Liver (tissue), 3 donors: ENCODE data around the gene PHC2.

Source experiments
- CTCF ChIP-seq: fragments of 150-350 bp; IDR thresholded peaks from 2 replicates; pipeline ENCODE4 v1.5.1; 2017; ENCODE audit warnings: improper control_type of control experiment, low read depth, low read length; ENCODE audit not compliant: missing input control
- FOXA1 ChIP-seq: IDR thresholded peaks from 2 replicates; pipeline ENCODE4 v1.6.1; 2016; ENCODE audit warnings: antibody characterized with exemption
- FOXA2 ChIP-seq: IDR thresholded peaks from 2 replicates; pipeline ENCODE4 v1.6.1; 2016; ENCODE audit warnings: antibody characterized with exemption
- GABPA ChIP-seq, 2 donors: IDR thresholded peaks in 1 of 2; conservative IDR thresholded peaks in 1 of 2; 2 replicates each; pipeline ENCODE4 v1.6.1; 2016; ENCODE audit warnings: antibody characterized with exemption in 2 of 2, mild to moderate bottlenecking in 1 of 2, moderate library complexity in 1 of 2
- JUND ChIP-seq, 2 donors: IDR thresholded peaks; 2 replicates each; pipeline ENCODE4 v1.6.1; 2016; ENCODE audit warnings: antibody characterized with exemption in 2 of 2
- RAD21 ChIP-seq, 2 donors: IDR thresholded peaks; 2 replicates each; pipeline ENCODE4 v1.6.1; 2016; ENCODE audit warnings: antibody characterized with exemption in 2 of 2, mild to moderate bottlenecking in 2 of 2
- SP1 ChIP-seq: IDR thresholded peaks from 2 replicates; pipeline ENCODE4 v1.6.1; 2018; ENCODE audit warnings: antibody characterized with exemption, mild to moderate bottlenecking
- TAF1 ChIP-seq: conservative IDR thresholded peaks from 2 replicates; pipeline ENCODE4 v1.6.1; 2016; ENCODE audit warnings: antibody characterized with exemption, mild to moderate bottlenecking
- YY1 ChIP-seq: IDR thresholded peaks from 2 replicates; pipeline ENCODE4 v1.6.1; 2016; ENCODE audit warnings: antibody characterized with exemption, mild to moderate bottlenecking
- TF ChIP-seq, protein P1 (sequence below): IDR thresholded peaks from 2 replicates; pipeline ENCODE4 v1.6.1; 2016; ENCODE audit warnings: antibody characterized with exemption
- TF ChIP-seq, protein P2 (sequence below): IDR thresholded peaks from 2 replicates; pipeline ENCODE4 v1.6.1; 2016; ENCODE audit warnings: antibody characterized with exemption, mild to moderate bottlenecking
- TF ChIP-seq, protein P3 (sequence below): IDR thresholded peaks from 2 replicates; pipeline ENCODE4 v1.6.1; 2016; ENCODE audit warnings: antibody characterized with exemption
- donor health status: healthy.
- donor health status: healthy.

DNA sequence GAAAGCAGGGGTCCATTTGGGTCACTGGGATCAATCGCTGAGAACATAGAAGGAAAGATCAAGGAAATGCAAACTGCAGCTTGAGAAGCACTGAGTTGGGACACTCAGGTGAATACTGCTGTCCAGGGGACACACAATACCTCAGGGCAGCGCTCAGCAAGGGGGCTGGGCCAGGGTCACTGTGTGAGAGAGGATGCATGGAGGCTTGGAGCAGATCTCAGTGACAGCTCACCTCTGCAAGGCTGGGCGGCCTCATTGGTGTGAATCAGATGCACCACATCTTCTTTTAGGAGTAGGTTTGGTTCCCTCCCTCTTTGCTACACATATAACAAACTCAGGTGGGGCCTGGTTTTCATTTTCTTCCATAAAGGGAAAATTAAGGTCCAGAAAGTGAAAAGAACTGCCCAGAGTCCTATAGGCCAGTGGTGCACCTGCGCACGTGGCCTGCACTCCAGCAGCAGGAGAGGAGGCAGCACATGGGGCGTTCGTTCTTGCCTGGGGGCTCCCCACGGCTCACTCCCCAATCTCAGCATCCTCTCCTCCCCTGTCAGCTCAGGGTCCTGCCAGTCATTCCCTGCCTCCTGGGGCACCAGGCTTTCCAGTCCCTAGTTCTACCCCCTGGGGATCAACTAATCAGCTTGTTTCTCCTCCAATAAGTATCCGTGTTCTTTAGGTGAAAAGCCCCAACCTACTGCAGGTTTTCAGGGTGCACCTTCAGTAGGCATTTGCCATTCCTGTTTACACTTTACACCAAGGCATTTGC is 111.5 kb downstream of the PHC2 start:
- TF ChIP-seq CTCF, result no peak
- TF ChIP-seq JUND (IDR thresholded peaks at IDR 0.05), result no peak
- TF ChIP-seq, protein P1, sequence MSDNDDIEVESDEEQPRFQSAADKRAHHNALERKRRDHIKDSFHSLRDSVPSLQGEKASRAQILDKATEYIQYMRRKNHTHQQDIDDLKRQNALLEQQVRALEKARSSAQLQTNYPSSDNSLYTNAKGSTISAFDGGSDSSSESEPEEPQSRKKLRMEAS, result no peak
- TF ChIP-seq FOXA2, result no peak
- no peak for TF ChIP-seq GABPA (IDR thresholded peaks at IDR 0.05 in 1 of 2, conservative IDR thresholded peaks at IDR 0.05 in 1 of 2)
- no peak for TF ChIP-seq RAD21 (IDR thresholded peaks at IDR 0.05)
- TF ChIP-seq YY1, result no peak
- TF ChIP-seq, protein P2, sequence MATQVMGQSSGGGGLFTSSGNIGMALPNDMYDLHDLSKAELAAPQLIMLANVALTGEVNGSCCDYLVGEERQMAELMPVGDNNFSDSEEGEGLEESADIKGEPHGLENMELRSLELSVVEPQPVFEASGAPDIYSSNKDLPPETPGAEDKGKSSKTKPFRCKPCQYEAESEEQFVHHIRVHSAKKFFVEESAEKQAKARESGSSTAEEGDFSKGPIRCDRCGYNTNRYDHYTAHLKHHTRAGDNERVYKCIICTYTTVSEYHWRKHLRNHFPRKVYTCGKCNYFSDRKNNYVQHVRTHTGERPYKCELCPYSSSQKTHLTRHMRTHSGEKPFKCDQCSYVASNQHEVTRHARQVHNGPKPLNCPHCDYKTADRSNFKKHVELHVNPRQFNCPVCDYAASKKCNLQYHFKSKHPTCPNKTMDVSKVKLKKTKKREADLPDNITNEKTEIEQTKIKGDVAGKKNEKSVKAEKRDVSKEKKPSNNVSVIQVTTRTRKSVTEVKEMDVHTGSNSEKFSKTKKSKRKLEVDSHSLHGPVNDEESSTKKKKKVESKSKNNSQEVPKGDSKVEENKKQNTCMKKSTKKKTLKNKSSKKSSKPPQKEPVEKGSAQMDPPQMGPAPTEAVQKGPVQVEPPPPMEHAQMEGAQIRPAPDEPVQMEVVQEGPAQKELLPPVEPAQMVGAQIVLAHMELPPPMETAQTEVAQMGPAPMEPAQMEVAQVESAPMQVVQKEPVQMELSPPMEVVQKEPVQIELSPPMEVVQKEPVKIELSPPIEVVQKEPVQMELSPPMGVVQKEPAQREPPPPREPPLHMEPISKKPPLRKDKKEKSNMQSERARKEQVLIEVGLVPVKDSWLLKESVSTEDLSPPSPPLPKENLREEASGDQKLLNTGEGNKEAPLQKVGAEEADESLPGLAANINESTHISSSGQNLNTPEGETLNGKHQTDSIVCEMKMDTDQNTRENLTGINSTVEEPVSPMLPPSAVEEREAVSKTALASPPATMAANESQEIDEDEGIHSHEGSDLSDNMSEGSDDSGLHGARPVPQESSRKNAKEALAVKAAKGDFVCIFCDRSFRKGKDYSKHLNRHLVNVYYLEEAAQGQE, result no peak
- TF ChIP-seq, protein P3, sequence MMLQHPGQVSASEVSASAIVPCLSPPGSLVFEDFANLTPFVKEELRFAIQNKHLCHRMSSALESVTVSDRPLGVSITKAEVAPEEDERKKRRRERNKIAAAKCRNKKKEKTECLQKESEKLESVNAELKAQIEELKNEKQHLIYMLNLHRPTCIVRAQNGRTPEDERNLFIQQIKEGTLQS, result no peak
- no peak for TF ChIP-seq TAF1
- TF ChIP-seq FOXA1, result no peak
- no peak for TF ChIP-seq SP1
